HCT116 (cell line): ENCODE measurements around the gene MAOA. TPM values are rescaled to one million over a fixed set of nuclear protein-coding genes. Genes with fewer than 3 reads are reported as not detected.

Experiments
- ATAC-seq: fragments of 200-7000 bp; cut with Tn5 transposase; 2 replicates; pipeline ENCODE4 v1.9.1; 2020; ENCODE audit warnings: mild to moderate bottlenecking, moderate library complexity
- Bru-seq: library from RNA; stranded (reverse); fragments of 400-500 nt; gene quantifications from one replicate; lab custom pipeline; 2021; lab: Mats Ljungman, UMichigan
- BruChase-seq, 2 experiments: library from RNA; stranded (reverse); fragments of 400-500 nt; gene quantifications; one replicate each; lab custom pipeline; 2021; lab: Mats Ljungman, UMichigan
- BruUV-seq: library from RNA; stranded (reverse); fragments of 400-500 nt; replicated peaks from 2 replicates; lab custom pipeline; 2021; lab: Mats Ljungman, UMichigan
- CTCF ChIA-PET: fragments of 300-600 bp; sonication (Branson Sonifier 250); formaldehyde crosslinking; loops from one replicate; lab custom pipeline; 2021; ENCODE audit warnings: antibody characterized with exemption; lab: Charles Lee
- POLR2A ChIA-PET: fragments of 300-600, 350-600 bp; sonication (Branson Sonifier 250); formaldehyde crosslinking; loops from one replicate; lab custom pipeline; 2021; ENCODE audit warnings: antibody characterized with exemption; lab: Charles Lee
- RAD21 ChIA-PET, 2 experiments: fragments of 300-600 bp; sonication (Branson Sonifier 250); formaldehyde crosslinking; loops; one replicate each; lab custom pipeline; 2023; ENCODE audit warnings: low total read pairs in 2 of 2; ENCODE audit not compliant: uncharacterized antibody in 2 of 2, unreplicated experiment in 2 of 2, low non-redundant PET in 1 of 2; lab: Charles Lee
- DNase-seq: peaks from one replicate; pipeline ENCODE4 v3.0.0-alpha.2; 2010; ENCODE audit warnings: low read depth, low spot score
- H2AFZ ChIP-seq: fragments of 200-600 bp; shearing (Covaris generic), sonication (generic); 2 replicates; pipeline ENCODE4 v1.6.1; 2017; ENCODE audit warnings: low read depth, mixed run types, mixed read lengths, antibody characterized with exemption, low read length; ENCODE audit not compliant: poor library complexity, severe bottlenecking
- H3K27ac ChIP-seq: 2 replicates; pipeline ENCODE4 v1.5.1; 2012; ENCODE audit warnings: low read depth, low read length
- H3K27me3 ChIP-seq: fragments of 200-600 bp; sonication (generic); 2 replicates; pipeline ENCODE4 v1.6.1; 2016; ENCODE audit warnings: mixed run types, low read length, mixed read lengths; ENCODE audit not compliant: insufficient read depth
- H3K36me3 ChIP-seq, 2 experiments: fragments of 200-500 bp in 1 of 2; fragments of 200-600 bp in 1 of 2; sonication (Bioruptor generic) in 1 of 2; sonication (generic) in 1 of 2; 2 replicates each; pipeline versions ENCODE4 v1.5.1 to v1.6.1; 2014 to 2016; ENCODE audit warnings: low read length in 2 of 2, inconsistent platforms in 1 of 2, mixed read lengths in 1 of 2, mixed run types in 1 of 2; ENCODE audit not compliant: insufficient read depth in 2 of 2, control insufficient read depth in 1 of 2
- H3K4me1 ChIP-seq, 2 experiments: fragments of 200-600 bp in 1 of 2; sonication (generic) in 1 of 2; 2 replicates each; pipeline versions ENCODE4 v1.5.1 to v1.6.1; 2012 to 2017; ENCODE audit warnings: low read length in 2 of 2, inconsistent platforms in 1 of 2, mild to moderate bottlenecking in 1 of 2, mixed read lengths in 1 of 2, mixed run types in 1 of 2, moderate library complexity in 1 of 2; ENCODE audit not compliant: insufficient read depth in 2 of 2, control insufficient read depth in 1 of 2
- H3K4me2 ChIP-seq: fragments of 200-600 bp; sonication (generic); 2 replicates; pipeline ENCODE4 v1.6.1; 2017; ENCODE audit warnings: mixed run types, low read length, mixed read lengths
- H3K4me3 ChIP-seq, 2 experiments: fragments of 200-600 bp in 1 of 2; sonication (generic) in 1 of 2; replicated peaks in 1 of 2; 2 replicates each; pipeline ENCODE4 v1.5.1; 2011 to 2016; ENCODE audit warnings: low read length in 2 of 2, control low read depth in 1 of 2, low read depth in 1 of 2, mild to moderate bottlenecking in 1 of 2, mixed read lengths in 1 of 2, mixed run types in 1 of 2
- H3K79me2 ChIP-seq: fragments of 200-600 bp; sonication (generic); 2 replicates; pipeline ENCODE4 v1.6.1; 2017; ENCODE audit warnings: mild to moderate bottlenecking, mixed run types, low read length, moderate library complexity, mixed read lengths; ENCODE audit not compliant: insufficient read depth
- H3K9ac ChIP-seq: fragments of 200-600 bp; sonication (generic); 2 replicates; pipeline ENCODE4 v1.6.1; 2016; ENCODE audit warnings: low read length, mixed read lengths
- H3K9me2 ChIP-seq: fragments of 200-600 bp; sonication (generic), shearing (Covaris generic); 2 replicates; pipeline ENCODE4 v1.6.1; 2017; ENCODE audit warnings: mixed run types, mild to moderate bottlenecking, moderate library complexity; ENCODE audit not compliant: insufficient read depth
- H3K9me3 ChIP-seq, 2 experiments: fragments of 200-500 bp in 1 of 2; fragments of 200-600 bp in 1 of 2; sonication (Bioruptor generic) in 1 of 2; sonication (generic) in 1 of 2; 2 replicates each; pipeline ENCODE4 v1.6.1; 2014 to 2017; ENCODE audit warnings: low read length in 2 of 2, mixed read lengths in 2 of 2, inconsistent platforms in 1 of 2, low read depth in 1 of 2, mild to moderate bottlenecking in 1 of 2, mixed run types in 1 of 2, moderate library complexity in 1 of 2; ENCODE audit not compliant: control insufficient read depth in 1 of 2, insufficient read depth in 1 of 2
- H4K20me1 ChIP-seq: fragments of 200-600 bp; sonication (generic), shearing (Covaris generic); 2 replicates; pipeline ENCODE4 v1.6.1; 2017; ENCODE audit warnings: mixed run types, mild to moderate bottlenecking, moderate library complexity; ENCODE audit not compliant: insufficient read depth
- FOSL1 ChIP-seq: IDR thresholded peaks from 2 replicates; pipeline ENCODE4 v1.6.1; 2012; ENCODE audit warnings: low read depth
- SP1 ChIP-seq: IDR thresholded peaks from 2 replicates; pipeline ENCODE4 v1.6.1; 2012; ENCODE audit warnings: low read depth
- TCF7L2 ChIP-seq: IDR thresholded peaks from 2 replicates; pipeline ENCODE4 v1.7.0; 2011; ENCODE audit warnings: borderline replicate concordance, inconsistent platforms; ENCODE audit not compliant: insufficient read depth, insufficient read length; ENCODE audit errors: extremely low read depth
- ZNF274 ChIP-seq: fragments of 200-500 bp; sonication (Bioruptor generic); IDR thresholded peaks from 2 replicates; pipeline ENCODE4 v1.6.1; 2014; ENCODE audit warnings: mild to moderate bottlenecking, low read depth, low read length, inconsistent platforms
- intact Hi-C: fragments of 100-400 bp; cut with micrococcal nuclease; formaldehyde crosslinking; loops from 2 replicates; pipeline ENCODE4 v1.10.0; 2022
- long read RNA-seq: library from polyadenylated mRNA; unstranded; transcript quantifications from one replicate; pipeline ENCODE4 v2.0.0, GENCODE V29; 2021; ENCODE audit not compliant: unreplicated experiment
- polyA plus RNA-seq: library from polyadenylated mRNA; unstranded; fragments of >200 nt; gene quantifications from 2 replicates; pipeline ENCODE4 v1.2.1, GENCODE V29; 2012; ENCODE audit warnings: missing spikeins
- total RNA-seq: library from RNA; stranded (reverse); gene quantifications from one replicate; pipeline ENCODE4 v1.2.1, GENCODE V29; 2021; ENCODE audit not compliant: unreplicated experiment
- TF ChIP-seq, protein P1 (sequence below): IDR thresholded peaks from 2 replicates; pipeline ENCODE4 v1.6.1; 2011; ENCODE audit warnings: mild to moderate bottlenecking, low read length, moderate library complexity; ENCODE audit not compliant: insufficient replicate concordance; ENCODE audit errors: extremely low read depth
- TF ChIP-seq, protein P2 (sequence below), 3 experiments: fragments of 200-600 bp in 1 of 3; sonication (generic) in 1 of 3; IDR thresholded peaks in 2 of 3; conservative IDR thresholded peaks in 1 of 3; 2 replicates each; pipeline ENCODE4 v1.5.1; 2012 to 2017; ENCODE audit warnings: low read depth in 2 of 3, low read length in 2 of 3, antibody characterized with exemption in 1 of 3, borderline replicate concordance in 1 of 3, control low read depth in 1 of 3, mild to moderate bottlenecking in 1 of 3, mixed read lengths in 1 of 3, mixed run types in 1 of 3, moderate library complexity in 1 of 3; ENCODE audit not compliant: insufficient read depth in 1 of 3

Gene MAOA
- total RNA-seq (13.6 TPM), Bru-seq, nascent RNA (percentile 43 among the genes with signal in this experiment), BruChase-seq, experiment 1, labeled RNA remaining after a 6-hour chase (percentile 48 among the genes with signal in this experiment), BruChase-seq, experiment 2, labeled RNA remaining after a 2-hour chase (percentile 43 among the genes with signal in this experiment)
- polyA plus RNA-seq: 4.9 and 6.1 TPM in 2 replicates
- long read RNA-seq, full-length matches to known transcripts: 26 of 36 reads
- long read RNA-seq, partial matches to known transcripts: 4 of 36 reads
- long read RNA-seq, other reads (novel, unspliced or antisense): 6 of 36 reads

- no peaks in the 10 kb centered on the region for H3K9me2 ChIP-seq
- BruUV-seq: no TSS peak
- no peaks in the 10 kb centered on the region for H3K36me3 ChIP-seq
- ChIA-PET POLR2A (no interaction called here), RAD21 (no interaction called here), CTCF (interaction anchor here (1.7 kb wide), 1 partner anchor 94 kb away, joined by 4 read pairs; no protein-coding TSS in a partner anchor)
- no peaks in the 10 kb centered on the region for H3K79me2 ChIP-seq
- H4K20me1 ChIP-seq: no peaks in the 10 kb centered on the region
- intact Hi-C loops: no loop called here
- H3K27me3 ChIP-seq: no peaks in the 10 kb centered on the region
- H3K4me2 ChIP-seq: peak within 1 kb of the TSS; percentile 89
- TF ChIP-seq FOSL1 (no peak), TCF7L2 (peak; percentile 23), SP1 (no peak), ZNF274 (no peak)
- TF ChIP-seq, protein P1, sequence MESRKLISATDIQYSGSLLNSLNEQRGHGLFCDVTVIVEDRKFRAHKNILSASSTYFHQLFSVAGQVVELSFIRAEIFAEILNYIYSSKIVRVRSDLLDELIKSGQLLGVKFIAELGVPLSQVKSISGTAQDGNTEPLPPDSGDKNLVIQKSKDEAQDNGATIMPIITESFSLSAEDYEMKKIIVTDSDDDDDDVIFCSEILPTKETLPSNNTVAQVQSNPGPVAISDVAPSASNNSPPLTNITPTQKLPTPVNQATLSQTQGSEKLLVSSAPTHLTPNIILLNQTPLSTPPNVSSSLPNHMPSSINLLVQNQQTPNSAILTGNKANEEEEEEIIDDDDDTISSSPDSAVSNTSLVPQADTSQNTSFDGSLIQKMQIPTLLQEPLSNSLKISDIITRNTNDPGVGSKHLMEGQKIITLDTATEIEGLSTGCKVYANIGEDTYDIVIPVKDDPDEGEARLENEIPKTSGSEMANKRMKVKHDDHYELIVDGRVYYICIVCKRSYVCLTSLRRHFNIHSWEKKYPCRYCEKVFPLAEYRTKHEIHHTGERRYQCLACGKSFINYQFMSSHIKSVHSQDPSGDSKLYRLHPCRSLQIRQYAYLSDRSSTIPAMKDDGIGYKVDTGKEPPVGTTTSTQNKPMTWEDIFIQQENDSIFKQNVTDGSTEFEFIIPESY: no peak
- TF ChIP-seq, protein P2, sequence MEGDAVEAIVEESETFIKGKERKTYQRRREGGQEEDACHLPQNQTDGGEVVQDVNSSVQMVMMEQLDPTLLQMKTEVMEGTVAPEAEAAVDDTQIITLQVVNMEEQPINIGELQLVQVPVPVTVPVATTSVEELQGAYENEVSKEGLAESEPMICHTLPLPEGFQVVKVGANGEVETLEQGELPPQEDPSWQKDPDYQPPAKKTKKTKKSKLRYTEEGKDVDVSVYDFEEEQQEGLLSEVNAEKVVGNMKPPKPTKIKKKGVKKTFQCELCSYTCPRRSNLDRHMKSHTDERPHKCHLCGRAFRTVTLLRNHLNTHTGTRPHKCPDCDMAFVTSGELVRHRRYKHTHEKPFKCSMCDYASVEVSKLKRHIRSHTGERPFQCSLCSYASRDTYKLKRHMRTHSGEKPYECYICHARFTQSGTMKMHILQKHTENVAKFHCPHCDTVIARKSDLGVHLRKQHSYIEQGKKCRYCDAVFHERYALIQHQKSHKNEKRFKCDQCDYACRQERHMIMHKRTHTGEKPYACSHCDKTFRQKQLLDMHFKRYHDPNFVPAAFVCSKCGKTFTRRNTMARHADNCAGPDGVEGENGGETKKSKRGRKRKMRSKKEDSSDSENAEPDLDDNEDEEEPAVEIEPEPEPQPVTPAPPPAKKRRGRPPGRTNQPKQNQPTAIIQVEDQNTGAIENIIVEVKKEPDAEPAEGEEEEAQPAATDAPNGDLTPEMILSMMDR (IDR thresholded peaks at IDR 0.05 in 2 of 3, conservative IDR thresholded peaks at IDR 0.05 in 1 of 3; ENCODE audit: borderline replicate concordance in 1 of 3, insufficient read depth in 1 of 3, low read depth in 2 of 3, low read length in 2 of 3): no peak
- no peak for DNase-seq
- H3K4me1 ChIP-seq: peaks cover 0 to 3% of the 10 kb centered on the region in 2 experiments; a peak in 1 of 4 replicates
- peak; percentile 48 for ATAC-seq
- no peak within 1 kb of the TSS; the same call in 1 of the 2 replicates for H3K27ac ChIP-seq
- H3K9me3 ChIP-seq: no peaks in the 10 kb centered on the region
- H3K9ac ChIP-seq: peak within 1 kb of the TSS; percentile 67
- peak within 1 kb of the TSS; percentile 54 to 72 for H3K4me3 ChIP-seq
- H2AFZ ChIP-seq: peak within 1 kb of the TSS; percentile 68
These were observed at the start of gene MAOA for GRCh38 chrX:43656005-43656494. TSS of gene MAOA (plus strand) at chrX:43656299. CDS start at chrX:43656342, 43 bp downstream.
